ENCODE results near the gene PPP1R11. TPM values are rescaled to one million over a fixed set of nuclear protein-coding genes. Genes with fewer than 3 reads are reported as not detected.

PPP1R11 gene
- total RNA-seq, 1 experiment from 2014 or later: 59.2 TPM

DNA sequence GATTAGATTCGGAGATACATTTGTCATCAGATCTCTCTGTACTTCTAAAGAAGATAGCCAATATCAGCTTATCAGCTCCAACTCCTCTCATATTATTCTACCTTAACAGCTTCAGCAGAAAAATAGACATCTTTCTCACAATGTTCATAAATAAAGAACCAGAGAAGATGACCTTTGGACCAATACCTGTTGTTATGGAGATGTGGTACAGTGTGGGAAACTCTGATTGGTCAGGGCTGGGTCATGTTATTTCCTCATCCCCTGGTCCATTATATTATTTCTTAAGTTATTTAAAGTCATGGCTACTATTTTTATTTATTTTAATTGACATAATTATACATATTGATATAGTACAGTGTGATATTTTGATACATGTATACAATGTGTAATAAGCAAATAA, 41.8 kb upstream of the PPP1R11 start:
- Histone ChIP-seq H3K4me1 (ENCODE audit: control insufficient read depth, insufficient read depth, low read length) (no peaks in the 10 kb centered on the region), H3K36me3 (ENCODE audit: control insufficient read depth, insufficient read depth, low read length) (no peaks in the 10 kb centered on the region), H3K27ac (ENCODE audit: low read length) (no peak overlapping the region), H3K4me3 (ENCODE audit: low read depth in 2 of 2, low read length in 2 of 2) (no peak overlapping the region), H3K9me3 (ENCODE audit: control insufficient read depth, insufficient read depth, low read depth, low read length) (no peaks in the 10 kb centered on the region), H3K27me3 (ENCODE audit: control insufficient read depth, insufficient read depth, low read length) (no peaks in the 10 kb centered on the region)
- no TSS peak for BruUV-seq (replicated peaks)
- in situ Hi-C loops (cut with HindIII; ENCODE audit: low pct_unique_long_range_greater_than_20kb, low sequenced_read_pairs): no loop called here
- TF ChIP-seq SIN3A (IDR thresholded peaks at IDR 0.05; ENCODE audit: borderline replicate concordance, insufficient read depth, low read depth, low read length) (no peak), TCF7L2 (IDR thresholded peaks at IDR 0.05; ENCODE audit: low read depth, low read length) (no peak), POLR2AphosphoS5 (IDR thresholded peaks at IDR 0.05; ENCODE audit: low read depth, low read length) (no peak)
- TF ChIP-seq, protein P1, sequence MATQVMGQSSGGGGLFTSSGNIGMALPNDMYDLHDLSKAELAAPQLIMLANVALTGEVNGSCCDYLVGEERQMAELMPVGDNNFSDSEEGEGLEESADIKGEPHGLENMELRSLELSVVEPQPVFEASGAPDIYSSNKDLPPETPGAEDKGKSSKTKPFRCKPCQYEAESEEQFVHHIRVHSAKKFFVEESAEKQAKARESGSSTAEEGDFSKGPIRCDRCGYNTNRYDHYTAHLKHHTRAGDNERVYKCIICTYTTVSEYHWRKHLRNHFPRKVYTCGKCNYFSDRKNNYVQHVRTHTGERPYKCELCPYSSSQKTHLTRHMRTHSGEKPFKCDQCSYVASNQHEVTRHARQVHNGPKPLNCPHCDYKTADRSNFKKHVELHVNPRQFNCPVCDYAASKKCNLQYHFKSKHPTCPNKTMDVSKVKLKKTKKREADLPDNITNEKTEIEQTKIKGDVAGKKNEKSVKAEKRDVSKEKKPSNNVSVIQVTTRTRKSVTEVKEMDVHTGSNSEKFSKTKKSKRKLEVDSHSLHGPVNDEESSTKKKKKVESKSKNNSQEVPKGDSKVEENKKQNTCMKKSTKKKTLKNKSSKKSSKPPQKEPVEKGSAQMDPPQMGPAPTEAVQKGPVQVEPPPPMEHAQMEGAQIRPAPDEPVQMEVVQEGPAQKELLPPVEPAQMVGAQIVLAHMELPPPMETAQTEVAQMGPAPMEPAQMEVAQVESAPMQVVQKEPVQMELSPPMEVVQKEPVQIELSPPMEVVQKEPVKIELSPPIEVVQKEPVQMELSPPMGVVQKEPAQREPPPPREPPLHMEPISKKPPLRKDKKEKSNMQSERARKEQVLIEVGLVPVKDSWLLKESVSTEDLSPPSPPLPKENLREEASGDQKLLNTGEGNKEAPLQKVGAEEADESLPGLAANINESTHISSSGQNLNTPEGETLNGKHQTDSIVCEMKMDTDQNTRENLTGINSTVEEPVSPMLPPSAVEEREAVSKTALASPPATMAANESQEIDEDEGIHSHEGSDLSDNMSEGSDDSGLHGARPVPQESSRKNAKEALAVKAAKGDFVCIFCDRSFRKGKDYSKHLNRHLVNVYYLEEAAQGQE (IDR thresholded peaks at IDR 0.05; ENCODE audit: insufficient read depth in 1 of 2, low read depth in 2 of 2, low read length in 1 of 2): no peak
- TF ChIP-seq, protein P2, sequence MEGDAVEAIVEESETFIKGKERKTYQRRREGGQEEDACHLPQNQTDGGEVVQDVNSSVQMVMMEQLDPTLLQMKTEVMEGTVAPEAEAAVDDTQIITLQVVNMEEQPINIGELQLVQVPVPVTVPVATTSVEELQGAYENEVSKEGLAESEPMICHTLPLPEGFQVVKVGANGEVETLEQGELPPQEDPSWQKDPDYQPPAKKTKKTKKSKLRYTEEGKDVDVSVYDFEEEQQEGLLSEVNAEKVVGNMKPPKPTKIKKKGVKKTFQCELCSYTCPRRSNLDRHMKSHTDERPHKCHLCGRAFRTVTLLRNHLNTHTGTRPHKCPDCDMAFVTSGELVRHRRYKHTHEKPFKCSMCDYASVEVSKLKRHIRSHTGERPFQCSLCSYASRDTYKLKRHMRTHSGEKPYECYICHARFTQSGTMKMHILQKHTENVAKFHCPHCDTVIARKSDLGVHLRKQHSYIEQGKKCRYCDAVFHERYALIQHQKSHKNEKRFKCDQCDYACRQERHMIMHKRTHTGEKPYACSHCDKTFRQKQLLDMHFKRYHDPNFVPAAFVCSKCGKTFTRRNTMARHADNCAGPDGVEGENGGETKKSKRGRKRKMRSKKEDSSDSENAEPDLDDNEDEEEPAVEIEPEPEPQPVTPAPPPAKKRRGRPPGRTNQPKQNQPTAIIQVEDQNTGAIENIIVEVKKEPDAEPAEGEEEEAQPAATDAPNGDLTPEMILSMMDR (IDR thresholded peaks at IDR 0.05): no peak
- intact Hi-C loops (cut with micrococcal nuclease; ENCODE audit: unreplicated experiment): no loop called here
- DNase-seq (ENCODE audit: low read depth, low spot score) (no peak), ATAC-seq (no peak)
- ChIA-PET POLR2A (interaction anchor here (0.6 kb wide), 1 partner anchor 516 kb away, joined by 4 read pairs; no protein-coding TSS in a partner anchor), CTCF (interaction anchor here (0.6 to 0.8 kb wide), 2 partner anchors 12 to 78 kb away, joined by 3 read pairs; no protein-coding TSS in a partner anchor)

DNA sequence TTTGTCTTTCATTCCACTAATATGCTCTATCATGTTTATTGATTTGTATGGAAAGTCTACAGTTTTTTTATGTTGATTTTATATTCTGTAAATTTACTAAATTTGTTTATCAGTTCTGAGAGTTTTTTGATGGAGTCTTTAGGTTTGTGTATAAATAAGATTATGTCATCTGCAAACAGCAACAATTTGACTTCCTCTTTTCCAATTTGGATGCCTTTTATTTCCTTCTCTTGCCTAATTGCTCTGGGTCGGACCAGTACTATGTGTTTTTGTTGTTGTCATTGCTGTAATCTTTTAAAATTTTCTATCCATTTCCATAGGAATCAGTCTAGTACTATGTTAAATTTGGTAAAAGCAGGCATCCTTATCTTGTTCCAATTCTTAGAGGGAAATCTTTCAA, 37.4 kb upstream of the PPP1R11 start:
- no TSS peak for BruUV-seq (replicated peaks)
- intact Hi-C loops (cut with micrococcal nuclease; ENCODE audit: unreplicated experiment): no loop called here

More for the DNA sequence above, 37.4 kb upstream of the PPP1R11 start:
- H3K9me3 ChIP-seq (ENCODE audit: control insufficient read depth, insufficient read depth, low read depth, low read length): no peaks in the 10 kb centered on the region
- in situ Hi-C loops (cut with HindIII; ENCODE audit: low pct_unique_long_range_greater_than_20kb, low sequenced_read_pairs): no loop called here
- H3K27ac ChIP-seq (ENCODE audit: low read length): no peak overlapping the region
- H3K4me3 ChIP-seq (ENCODE audit: low read depth in 2 of 2, low read length in 2 of 2): no peak overlapping the region
- ChIA-PET POLR2A (no interaction called here), CTCF (no interaction called here)
- DNase-seq (ENCODE audit: low read depth, low spot score): no peak
- TF ChIP-seq SIN3A (IDR thresholded peaks at IDR 0.05; ENCODE audit: borderline replicate concordance, insufficient read depth, low read depth, low read length) (no peak), TCF7L2 (IDR thresholded peaks at IDR 0.05; ENCODE audit: low read depth, low read length) (no peak), POLR2AphosphoS5 (IDR thresholded peaks at IDR 0.05; ENCODE audit: low read depth, low read length) (no peak)
- TF ChIP-seq, protein P2 (IDR thresholded peaks at IDR 0.05): no peak
- TF ChIP-seq, protein P1 (IDR thresholded peaks at IDR 0.05; ENCODE audit: insufficient read depth in 1 of 2, low read depth in 2 of 2, low read length in 1 of 2): no peak
- ATAC-seq: no peak
- H3K4me1 ChIP-seq (ENCODE audit: control insufficient read depth, insufficient read depth, low read length): no peaks in the 10 kb centered on the region
- H3K36me3 ChIP-seq (ENCODE audit: control insufficient read depth, insufficient read depth, low read length): no peaks in the 10 kb centered on the region
- H3K27me3 ChIP-seq (ENCODE audit: control insufficient read depth, insufficient read depth, low read length): no peaks in the 10 kb centered on the region
